NCI-H2196 (cell line): ENCODE measurements around the gene ZWILCH.
"Not testable (repeated sequence)": the region's sequence is repeated elsewhere in the genome, so short reads cannot be mapped to it uniquely, and the experiment has no call there.

Experiments used
- DNase-seq: peaks from one replicate; lab custom pipeline; 2025; ENCODE audit not compliant: unreplicated experiment; lab: John Stamatoyannopoulos, UW

The ZWILCH gene

DNA sequence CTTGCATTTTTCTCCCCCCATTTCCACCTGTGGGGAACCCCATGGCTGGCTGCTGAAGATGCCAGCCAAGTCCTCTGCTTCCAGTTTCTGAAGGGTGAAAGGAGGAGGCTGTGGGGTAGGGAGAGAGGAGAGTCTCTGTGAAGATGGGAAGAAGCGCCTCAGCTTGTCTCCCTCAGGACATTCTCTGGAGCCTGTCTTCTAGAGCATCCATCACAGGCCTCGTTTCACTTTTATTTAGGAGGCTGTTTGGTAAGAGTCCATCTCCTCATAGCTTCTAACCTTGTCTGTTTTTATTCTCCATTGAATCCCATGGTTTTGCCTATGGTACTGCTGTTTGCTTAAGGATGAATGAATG lies 69.4 kb downstream of the ZWILCH start:
- DNase-seq, result no peak

DNA sequence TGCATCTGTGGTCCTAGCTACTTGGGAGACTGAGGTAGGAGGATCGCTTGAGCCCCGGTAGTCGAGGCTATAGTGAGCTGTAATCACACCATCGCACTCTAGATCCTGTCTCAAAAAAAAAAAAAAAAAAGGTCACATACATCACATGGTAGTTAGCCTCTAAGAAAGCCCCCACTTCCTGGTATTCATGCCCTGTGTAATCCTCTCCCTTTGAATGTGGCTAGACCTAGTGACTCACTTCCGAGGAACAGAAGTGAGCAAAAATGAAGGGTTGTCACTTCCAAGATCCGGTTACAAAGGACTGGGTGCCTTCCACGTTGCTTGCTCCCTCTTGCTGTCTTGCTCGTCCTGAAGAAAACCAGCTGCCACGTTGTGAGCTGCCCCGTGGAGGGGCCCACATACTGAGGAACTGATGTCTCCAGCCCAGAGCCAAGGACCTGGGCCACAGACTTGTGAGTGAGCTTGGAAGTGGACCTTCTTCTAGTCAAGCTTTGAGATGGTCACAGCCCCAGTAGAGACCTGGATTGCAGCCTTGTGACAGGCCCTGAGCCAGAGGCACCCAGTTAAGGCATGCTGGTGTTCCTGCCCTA lies 73.3 kb downstream of the ZWILCH start:
- DNase-seq, result no peak

DNA sequence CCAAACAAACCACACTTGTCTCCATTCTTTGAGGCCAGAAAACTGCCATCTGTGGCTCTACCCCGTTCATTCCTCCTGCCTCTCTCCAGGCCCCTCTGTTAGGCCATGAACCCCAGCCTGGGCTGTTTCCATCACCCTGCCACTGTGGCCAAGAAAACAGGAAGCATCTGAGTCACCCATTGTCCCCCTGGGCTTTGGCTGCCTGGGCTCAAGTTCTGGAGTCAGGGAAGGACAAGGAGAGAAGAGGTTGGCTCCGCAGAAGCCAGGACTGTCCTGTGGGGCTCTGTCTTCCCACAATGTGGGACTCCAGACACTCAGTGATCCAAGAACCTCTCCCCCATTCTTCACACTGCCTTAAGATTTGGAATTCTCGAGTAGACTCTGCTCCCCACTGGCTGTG lies 75.5 kb downstream of the ZWILCH start:
- DNase-seq, result no peak

DNA sequence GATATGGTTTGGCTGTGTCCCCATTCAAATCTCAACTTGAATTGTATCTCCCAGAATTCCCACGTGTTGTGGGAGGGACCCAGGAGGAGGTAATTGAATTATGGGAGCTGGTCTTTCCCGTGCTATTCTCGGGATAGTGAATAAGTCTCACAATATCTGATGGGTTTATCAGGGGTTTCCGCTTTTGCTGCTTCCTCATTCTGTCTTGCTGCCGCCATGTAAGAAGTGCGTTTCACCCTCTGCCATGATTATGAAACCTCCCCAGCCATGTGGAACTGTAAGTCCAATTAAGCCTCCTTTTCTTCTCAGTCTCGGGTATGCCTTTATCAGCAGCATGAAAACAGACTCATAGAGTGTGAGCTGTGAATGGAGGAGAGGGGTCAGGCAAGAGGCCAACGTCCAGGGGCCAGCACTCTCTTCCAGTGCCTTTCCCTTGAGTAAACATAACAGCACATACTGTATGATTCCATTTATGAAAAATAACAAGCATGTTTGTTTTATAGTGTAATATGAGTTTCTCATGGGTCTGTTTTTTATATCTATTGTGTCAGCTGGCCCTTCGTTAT lies 76.9 kb downstream of the ZWILCH start:
- DNase-seq, result no peak

- DNase-seq, result no peak
Measured at GRCh38 chr15:66586155-66586976, 81.2 kb downstream of the ZWILCH start.

DNA sequence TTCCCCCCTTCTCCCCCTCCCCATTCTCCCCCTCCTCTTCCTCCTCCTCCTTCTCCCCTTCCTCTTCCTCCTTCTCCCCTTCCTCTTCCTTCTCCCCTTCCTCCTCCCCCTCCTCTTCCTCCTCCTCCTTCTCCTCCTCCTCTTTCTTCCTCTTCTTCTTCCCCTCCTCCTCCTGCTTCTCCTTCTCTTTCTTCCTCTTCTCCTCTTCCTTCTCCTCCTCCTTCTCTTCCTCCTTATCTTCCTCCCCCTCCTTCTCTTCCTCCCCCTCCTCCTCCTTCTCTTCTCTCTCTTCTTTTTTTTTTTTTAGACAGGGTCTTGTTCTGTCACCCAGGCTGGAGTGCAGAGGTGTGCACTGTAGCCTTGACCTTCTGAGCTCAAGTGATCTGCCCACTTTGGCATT lies 81.9 kb downstream of the ZWILCH start:
- DNase-seq, result no peak

GRCh38 chr15:66587749-66588148 lies 82.6 kb downstream of the ZWILCH start:
- DNase-seq, result no peak

DNA sequence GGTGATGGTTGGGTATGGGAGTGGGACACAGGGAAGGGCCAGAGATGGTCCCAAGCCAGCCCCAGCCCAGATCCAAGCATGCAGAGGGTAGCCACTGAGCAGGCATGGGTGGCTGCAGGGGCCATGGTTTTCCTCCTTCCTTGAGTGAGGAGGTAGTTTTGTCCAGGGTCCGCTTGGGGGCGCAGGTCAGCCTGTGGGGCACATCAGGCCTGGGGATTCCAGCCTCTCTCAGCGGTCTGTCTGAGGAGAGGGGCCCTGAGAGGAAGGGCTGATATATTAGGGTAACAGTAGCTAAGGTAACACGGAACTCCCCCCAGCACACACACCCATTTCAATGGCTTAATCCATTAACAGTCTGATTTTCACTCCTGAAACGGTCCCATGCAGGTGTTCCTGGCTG lies 83.4 kb downstream of the ZWILCH start:
- no peak for DNase-seq

DNA sequence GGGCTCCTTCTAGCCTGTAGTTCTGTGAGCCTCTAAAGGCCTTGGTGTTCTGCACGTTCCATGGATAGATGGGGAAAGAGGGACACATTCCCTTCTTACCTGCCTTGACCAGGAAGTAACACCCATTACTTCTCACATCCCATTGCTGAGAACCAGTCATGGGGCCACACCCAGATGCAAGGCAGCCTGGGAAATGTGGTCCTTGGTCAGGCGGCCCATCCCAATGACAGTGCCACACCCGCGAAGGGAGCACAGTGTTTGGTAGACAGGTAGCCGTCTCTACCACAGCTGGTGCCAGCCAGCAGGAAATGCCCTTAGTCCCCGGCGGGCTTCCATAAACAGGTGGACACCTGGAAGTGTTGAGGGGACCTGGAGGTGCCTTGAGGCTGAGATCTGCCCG lies 83.8 kb downstream of the ZWILCH start:
- no peak for DNase-seq

GRCh38 chr15:66589429-66589828 lies 84.3 kb downstream of the ZWILCH start:
- not testable (repeated sequence) for DNase-seq

GRCh38 chr15:66590435-66590834 lies 85.3 kb downstream of the ZWILCH start:
- no peak for DNase-seq

- no peak for DNase-seq
Measured at GRCh38 chr15:66591322-66591862, 86.3 kb downstream of the ZWILCH start.

GRCh38 chr15:66592505-66593218 lies 87.5 kb downstream of the ZWILCH start:
- DNase-seq, result no peak

GRCh38 chr15:66593219-66593780 lies 88.2 kb downstream of the ZWILCH start:
- no peak for DNase-seq

DNA sequence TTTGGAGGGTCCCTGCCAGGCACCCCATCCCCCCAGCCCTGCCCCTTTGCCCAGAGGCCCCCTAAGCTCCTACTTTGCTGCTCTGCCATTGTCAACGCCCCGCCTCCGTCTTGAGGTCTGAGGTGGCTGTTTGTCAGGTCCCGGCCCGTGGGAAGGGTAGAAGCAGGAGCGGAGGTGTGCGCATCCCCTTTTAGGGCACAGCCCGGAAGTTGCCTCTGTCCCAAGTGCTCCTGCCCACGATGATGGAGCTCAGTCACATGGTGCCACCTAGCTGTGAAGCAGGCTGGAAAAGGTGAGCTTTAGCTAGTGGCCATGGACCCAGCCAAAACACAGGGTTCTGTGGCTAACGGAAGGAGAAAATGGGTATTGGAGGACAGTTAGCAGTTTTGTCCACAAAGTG lies 89.2 kb downstream of the ZWILCH start:
- no peak for DNase-seq

DNA sequence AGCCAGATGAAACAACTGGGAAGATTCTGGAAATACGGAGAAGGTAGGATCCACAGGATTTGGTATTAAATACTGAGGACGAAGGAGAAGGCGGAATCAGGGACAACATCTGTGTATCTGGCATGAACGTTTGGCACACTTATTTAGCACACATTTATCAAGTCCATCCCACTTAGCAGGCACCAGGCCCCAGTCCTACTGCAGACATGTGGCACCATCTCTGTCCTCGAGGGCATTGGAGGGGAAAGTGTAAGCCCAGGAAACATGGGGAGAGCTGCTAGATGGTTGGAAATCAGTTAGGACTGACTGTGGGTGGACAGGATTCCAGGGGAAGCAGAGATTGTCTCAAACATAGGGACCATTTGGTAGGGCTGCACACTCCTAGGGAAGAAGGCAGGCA lies 89.7 kb downstream of the ZWILCH start:
- DNase-seq, result no peak

DNA sequence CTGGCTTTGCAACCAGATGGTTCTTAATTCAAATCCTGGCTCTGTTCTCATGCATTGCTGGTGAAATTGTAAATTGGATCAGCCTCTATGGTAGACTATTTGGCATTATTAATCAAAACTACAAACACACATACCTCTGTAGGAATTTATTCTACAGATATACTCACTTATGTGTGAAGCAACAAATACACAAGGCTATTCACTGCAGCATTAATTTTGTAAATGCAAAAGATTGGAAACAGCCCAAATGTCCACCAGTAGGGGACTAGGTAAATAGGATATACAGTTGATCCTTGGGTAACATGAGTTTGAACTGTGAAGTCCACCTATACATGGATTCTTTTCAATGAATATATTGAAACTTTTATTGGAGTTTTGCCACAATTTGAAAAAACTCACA lies 90.2 kb downstream of the ZWILCH start:
- DNase-seq, result no peak

- DNase-seq, result no peak
Measured at GRCh38 chr15:66595931-66596545, 90.9 kb downstream of the ZWILCH start.

GRCh38 chr15:66598095-66598815 lies 93.1 kb downstream of the ZWILCH start:
- no peak for DNase-seq
